HepG2 (cell line): ENCODE data around the gene EIF5A. TPM values are rescaled to one million over a fixed set of nuclear protein-coding genes. Genes with fewer than 3 reads are reported as not detected.

Experiments
- ATAD3A ChIP-seq: sonication (generic); formaldehyde crosslinking; IDR thresholded peaks from 2 replicates; pipeline ENCODE4 v1.4.0; 2020; ENCODE audit warnings: missing genetic modification reagents
- ATM ChIP-seq: fragments of 450-650 bp; IDR thresholded peaks from 2 replicates; pipeline ENCODE4 v1.7.1; 2017; ENCODE audit warnings: mild to moderate bottlenecking, borderline replicate concordance
- DMTF1 ChIP-seq: sonication (generic); formaldehyde crosslinking; IDR thresholded peaks from 2 replicates; pipeline ENCODE4 v1.4.0; 2020; ENCODE audit warnings: mild to moderate bottlenecking, missing genetic modification reagents
- E2F5 ChIP-seq: sonication (generic); formaldehyde crosslinking; conservative IDR thresholded peaks from 2 replicates; pipeline ENCODE4 v1.4.0; 2020; ENCODE audit warnings: missing genetic modification reagents
- FOSL1 ChIP-seq: sonication (generic); formaldehyde crosslinking; IDR thresholded peaks from 2 replicates; pipeline ENCODE4 v1.9.0; 2021; ENCODE audit warnings: missing genetic modification reagents, borderline replicate concordance
- GATAD1 ChIP-seq: IDR thresholded peaks from 2 replicates; pipeline ENCODE4 v1.6.1; 2016; ENCODE audit warnings: missing genetic modification reagents, missing compliant biosample characterization
- HMG20A ChIP-seq: IDR thresholded peaks from 2 replicates; pipeline ENCODE4 v1.6.1; 2016; ENCODE audit warnings: borderline replicate concordance
- HNF4A ChIP-seq: sonication (generic); formaldehyde crosslinking; IDR thresholded peaks from 2 replicates; pipeline ENCODE4 v1.4.0; 2020; ENCODE audit warnings: missing genetic modification reagents
- HOXA9 ChIP-seq: sonication (generic); formaldehyde crosslinking; IDR thresholded peaks from 2 replicates; pipeline ENCODE4 v1.8.1; 2022; ENCODE audit warnings: missing genetic modification reagents, mild to moderate bottlenecking, moderate library complexity, borderline replicate concordance
- POLR2A ChIP-seq, 2 experiments: IDR thresholded peaks; 2 replicates each; pipeline ENCODE4 v1.6.1; 2011; ENCODE audit warnings: low read depth in 2 of 2, low read length in 2 of 2, mild to moderate bottlenecking in 1 of 2, moderate library complexity in 1 of 2; ENCODE audit not compliant: insufficient read depth in 1 of 2
- PRDM10 ChIP-seq: sonication (generic); formaldehyde crosslinking; IDR thresholded peaks from 2 replicates; pipeline ENCODE4 v1.4.0; 2020; ENCODE audit warnings: low read depth, missing genetic modification reagents
- RFX5 ChIP-seq: IDR thresholded peaks from 2 replicates; pipeline ENCODE4 v1.6.1; 2011; ENCODE audit warnings: low read depth, low read length, improper control_type of control experiment
- TEAD3 ChIP-seq: optimal IDR thresholded peaks from 2 replicates; pipeline ENCODE3; 2016; ENCODE audit warnings: borderline replicate concordance
- ZBTB21 ChIP-seq: sonication (generic); formaldehyde crosslinking; IDR thresholded peaks from 2 replicates; pipeline ENCODE4 v1.4.0; 2020; ENCODE audit warnings: missing genetic modification reagents
- ZHX2 ChIP-seq, 2 experiments: sonication (generic) in 1 of 2; formaldehyde crosslinking in 1 of 2; IDR thresholded peaks; 2 replicates each; pipeline versions ENCODE4 v1.6.1 to v1.9.0; 2014 to 2022; ENCODE audit warnings: antibody characterized with exemption in 1 of 2, borderline replicate concordance in 1 of 2, inconsistent platforms in 1 of 2, low read depth in 1 of 2, missing genetic modification reagents in 1 of 2
- ZNF317 ChIP-seq: sonication (generic); formaldehyde crosslinking; IDR thresholded peaks from 2 replicates; pipeline ENCODE4 v1.5.0; 2020; ENCODE audit warnings: mild to moderate bottlenecking, missing genetic modification reagents
- ZNF841 ChIP-seq: sonication (generic); formaldehyde crosslinking; IDR thresholded peaks from 2 replicates; pipeline ENCODE4 v1.8.1; 2023; ENCODE audit warnings: missing genetic modification reagents, borderline replicate concordance
- polyA plus RNA-seq, 8 experiments: library from polyadenylated mRNA; depleted of rRNA in 3 of 8; stranded (reverse) in 7 of 8; unstranded in 1 of 8; fragments of >200 nt; fragmentation: Illumina TruSeq in 4 of 8; extraction: Trizol in 4 of 8; gene quantifications; 2 replicates each; pipeline versions ENCODE4 v1.2.1 to v1.2.3, GENCODE V29; 2011 to 2016; ENCODE audit warnings: low read depth in 4 of 8, missing spikeins in 1 of 8, mixed read lengths in 1 of 8; ENCODE audit not compliant: insufficient read depth in 1 of 8
- total RNA-seq, 5 experiments: library from RNA; depleted of rRNA; stranded (reverse); fragments of >200 nt; fragmentation: Illumina TruSeq; extraction: Trizol; gene quantifications; 2 replicates each; pipeline ENCODE4 v1.2.3, GENCODE V29; 2016; ENCODE audit warnings: low read depth in 1 of 5

The EIF5A gene
- total and polyA plus RNA-seq, 2 of the 13 experiments (the other 11 are each of a cell fraction or from before 2014, with no cell fraction given), result 319 to 337 TPM

GRCh38 chr17:7329374-7329996 lies 22.1 kb downstream of the EIF5A start (continued):
- TF ChIP-seq PRDM10 (peak; percentile 73; the same call in 1 of the 2 replicates), GATAD1 (CRISPR knock-in tag) (peak; percentile 91), ZHX2 (IDR thresholded peaks at IDR 0.05; ENCODE audit: low read depth) (peak; percentile 29; the same call in 1 of the 2 replicates), ZHX2 (CRISPR knock-in tag; IDR thresholded peaks at IDR 0.05; ENCODE audit: borderline replicate concordance) (no peak), TEAD3 (CRISPR knock-in tag) (peak; percentile 86), ZBTB21 (CRISPR knock-in tag) (no peak), ZNF317 (CRISPR knock-in tag) (no peak), E2F5 (CRISPR knock-in tag) (no peak), RFX5 (no peak), ZNF841 (CRISPR knock-in tag) (no peak), HMG20A (CRISPR knock-in tag) (no peak), POLR2A (IDR thresholded peaks at IDR 0.05; ENCODE audit: insufficient read depth in 1 of 2, low read depth in 2 of 2, low read length in 2 of 2) (peak; percentile 68 to 85), HNF4A (CRISPR knock-in tag) (no peak), ATAD3A (no peak), DMTF1 (CRISPR knock-in tag) (no peak), HOXA9 (CRISPR knock-in tag) (no peak), ATM (no peak), FOSL1 (CRISPR knock-in tag) (no peak)
